Lung (tissue), 12 donors: ENCODE data around the gene GULP1. TPM values are rescaled to one million over a fixed set of nuclear protein-coding genes. Genes with fewer than 3 reads are reported as not detected.
A peak's percentile ranks its signal among the peaks of the same experiment; 100 is the strongest.

Experiments used
- ATAC-seq: fragments of 200-7000 bp; cut with Tn5 transposase; one replicate; pipeline ENCODE4 v1.9.1; 2020; ENCODE audit warnings: moderate number of reproducible peaks; ENCODE audit not compliant: insufficient read depth, low FRiP score
- DNase-seq, 3 donors: peaks; one replicate each; pipeline ENCODE4 v3.0.0-alpha.2; 2013 to 2017
- H3K27ac ChIP-seq, 2 donors: one replicate each; pipeline ENCODE4 v1.5.1; 2013; ENCODE audit warnings: mild to moderate bottlenecking in 2 of 2, moderate library complexity in 2 of 2, control low read depth in 1 of 2, inconsistent platforms in 1 of 2, low read depth in 1 of 2, low read length in 1 of 2
- H3K27me3 ChIP-seq, 3 donors: one replicate each; pipeline ENCODE4 v1.5.1; 2013; ENCODE audit warnings: low read length in 2 of 3; ENCODE audit not compliant: control insufficient read depth in 3 of 3, insufficient read depth in 3 of 3
- H3K36me3 ChIP-seq, 4 donors: one replicate each; pipeline ENCODE4 v1.5.1; 2013; ENCODE audit warnings: low read length in 4 of 4, mild to moderate bottlenecking in 1 of 4, moderate library complexity in 1 of 4; ENCODE audit not compliant: control insufficient read depth in 4 of 4, insufficient read depth in 4 of 4
- H3K4me1 ChIP-seq, 5 donors: one replicate each; pipeline ENCODE4 v1.5.1; 2013; ENCODE audit warnings: low read length in 5 of 5, mild to moderate bottlenecking in 2 of 5, moderate library complexity in 1 of 5; ENCODE audit not compliant: control insufficient read depth in 5 of 5, insufficient read depth in 5 of 5
- H3K4me3 ChIP-seq: one replicate; pipeline ENCODE4 v1.5.1; 2013; ENCODE audit warnings: mild to moderate bottlenecking, control low read depth, moderate library complexity
- H3K9ac ChIP-seq, 2 donors: one replicate each; pipeline ENCODE4 v1.5.1; 2013; ENCODE audit warnings: low read length in 2 of 2, control low read depth in 1 of 2; ENCODE audit not compliant: insufficient read depth in 1 of 2
- H3K9me3 ChIP-seq, 4 donors: one replicate each; pipeline ENCODE4 v1.5.1; 2013; ENCODE audit warnings: low read length in 3 of 4, mild to moderate bottlenecking in 1 of 4, moderate library complexity in 1 of 4; ENCODE audit not compliant: control insufficient read depth in 4 of 4, insufficient read depth in 3 of 4
- CTCF ChIP-seq: IDR thresholded peaks from 2 replicates; pipeline ENCODE4 v1.5.1; 2012; ENCODE audit warnings: mild to moderate bottlenecking; ENCODE audit errors: control extremely low read depth, extremely low read depth
- WGBS, 2 donors: extraction: QIAGEN DNeasy Blood & Tissue Kit; methylation state at CpG; one replicate each; pipeline ENCODE4 v1.1.7; 2013; 5-methylcytosine and 5-hydroxymethylcytosine counted together
- polyA plus RNA-seq, 2 donors: library from polyadenylated mRNA; stranded (reverse); fragments of 200-250 nt; gene quantifications; one replicate each; pipeline ENCODE4 v1.2.1, GENCODE V29; 2013
- total RNA-seq, 2 donors: library from RNA; depleted of rRNA in 1 of 2; stranded (reverse); fragments of >200 nt in 1 of 2; gene quantifications; one replicate each; pipeline ENCODE4 v1.2.1, GENCODE V29; 2014 to 2021
- donor health status: control.
- donor health status: control.
- donor health status: Bipolar disorder and iron deficiency.
- donor health status: healthy.
- donor health status: DM: yes; HTN: yes; CAD: no.

Gene GULP1
- total and polyA plus RNA-seq, 4 donors = 9.1 to 86.7 (median 20.1) TPM

GRCh38 chr2:188576006-188576405 is 284.3 kb downstream of the GULP1 start:
- Histone ChIP-seq H3K4me3 (no peak overlapping the region), H3K9me3 (no peaks in the 10 kb centered on the region), H3K36me3 (peaks cover 0 to 8% (median 3%) of the 10 kb centered on the region in 4 donors), H3K27ac (no peak overlapping the region), H3K4me1 (no peaks in the 10 kb centered on the region), H3K27me3 (no peaks in the 10 kb centered on the region), H3K9ac (no peak overlapping the region)
- no peak for TF ChIP-seq CTCF
- WGBS, 2 donors = 85 to 86% methylated on average over 2 of the region's 2 CpGs
- no peak for DNase-seq
- no peak for ATAC-seq

- no peak for TF ChIP-seq CTCF
- DNase-seq = no peak
- Histone ChIP-seq H3K4me3 (no peak overlapping the region), H3K36me3 (peaks cover 0 to 3% (median under 1%) of the 10 kb centered on the region in 4 donors), H3K9me3 (no peaks in the 10 kb centered on the region), H3K4me1 (no peaks in the 10 kb centered on the region), H3K27me3 (no peaks in the 10 kb centered on the region), H3K9ac (no peak overlapping the region), H3K27ac (no peak overlapping the region)
- 82 to 88% methylated on average over 1 of the region's 1 CpG for WGBS, 2 donors
- no peak for ATAC-seq
Measured at GRCh38 chr2:188576651-188577050, 285.0 kb downstream of the GULP1 start.

GRCh38 chr2:188577231-188577630 is 285.6 kb downstream of the GULP1 start:
- WGBS, 2 donors = 72 to 75% methylated on average over 2 of the region's 2 CpGs
- ATAC-seq (no peak), DNase-seq (no peak)
- H3K4me3 ChIP-seq = no peak overlapping the region
- no peak for TF ChIP-seq CTCF
- H3K9me3 ChIP-seq = no peaks in the 10 kb centered on the region
- H3K27me3 ChIP-seq = no peaks in the 10 kb centered on the region
- no peak overlapping the region for H3K27ac ChIP-seq
- H3K9ac ChIP-seq = no peak overlapping the region
- peaks cover 0 to 3% (median 0%) of the 10 kb centered on the region in 4 donors for H3K36me3 ChIP-seq
- no peaks in the 10 kb centered on the region for H3K4me1 ChIP-seq

- no peak for TF ChIP-seq CTCF
- no peak for ATAC-seq
- peaks cover 0 to 9% (median 2%) of the 10 kb centered on the region in 4 donors for H3K36me3 ChIP-seq
- no peaks in the 10 kb centered on the region for H3K4me1 ChIP-seq
- no peaks in the 10 kb centered on the region for H3K9me3 ChIP-seq
- 85 to 91% methylated on average over 5 of the region's 5 CpGs for WGBS, 2 donors
- H3K9ac ChIP-seq = no peak overlapping the region
- no peak overlapping the region for H3K27ac ChIP-seq
- DNase-seq = peak in 1 of 3 donors; percentile 4
- no peaks in the 10 kb centered on the region for H3K27me3 ChIP-seq
- no peak overlapping the region for H3K4me3 ChIP-seq
Measured at GRCh38 chr2:188580738-188581137, 289.1 kb downstream of the GULP1 start.
